ENCODE measurements around the gene RPGR.

RPGR gene

GRCh38 chrX:38327007-38327774, at the start of gene RPGR:
Gene RPGR (minus strand): TSS chrX:38327509. CDS start chrX:38327367, 142 bp downstream.
- DNase-seq, result peak; percentile 92

- DNase-seq, result no peak
Observed at GRCh38 chrX:38376747-38377146, 49.4 kb upstream of the RPGR start.

GRCh38 chrX:38375891-38376290, 48.6 kb upstream of the RPGR start:
- DNase-seq, result no peak

GRCh38 chrX:38374431-38374830, 47.1 kb upstream of the RPGR start:
- DNase-seq, result no peak

- DNase-seq, result no peak
Observed at GRCh38 chrX:38371641-38372040, 44.3 kb upstream of the RPGR start.

GRCh38 chrX:38368774-38369173, 41.5 kb upstream of the RPGR start:
- DNase-seq, result no peak

- no peak for DNase-seq
Observed at GRCh38 chrX:38365954-38366353, 38.6 kb upstream of the RPGR start.

- no peak for DNase-seq
Observed at GRCh38 chrX:38363046-38363445, 35.7 kb upstream of the RPGR start.

GRCh38 chrX:38357747-38358673, 30.7 kb upstream of the RPGR start:
- no peak for DNase-seq

GRCh38 chrX:38356401-38356800, 29.1 kb upstream of the RPGR start:
- DNase-seq, result no peak

GRCh38 chrX:38352362-38352761, 25.1 kb upstream of the RPGR start, which contains the start of gene OTC:
Gene OTC (plus strand): TSS chrX:38352604. CDS start chrX:38352697, 93 bp downstream.
- no peak for DNase-seq

- no peak for DNase-seq
Observed at GRCh38 chrX:38351346-38351745, 24.0 kb upstream of the RPGR start.

- no peak for DNase-seq
Observed at GRCh38 chrX:38347136-38347535, 19.8 kb upstream of the RPGR start.

- DNase-seq, result no peak
Observed at GRCh38 chrX:38346150-38346549, 18.8 kb upstream of the RPGR start.

GRCh38 chrX:38342853-38343778, 15.8 kb upstream of the RPGR start:
- DNase-seq, result no peak

- no peak for DNase-seq
Observed at GRCh38 chrX:38341442-38341841, 14.1 kb upstream of the RPGR start.

GRCh38 chrX:38336538-38337240, 9.4 kb upstream of the RPGR start:
- no peak for DNase-seq

- DNase-seq, result no peak
Observed at GRCh38 chrX:38335382-38335781, 8.1 kb upstream of the RPGR start.

GRCh38 chrX:38332505-38332904, 5.2 kb upstream of the RPGR start:
- no peak for DNase-seq

- no peak for DNase-seq
Observed at GRCh38 chrX:38327775-38328081, 419 bp upstream of the RPGR start.

- DNase-seq, result no peak
Observed at GRCh38 chrX:38326086-38326485, 1.2 kb downstream of the RPGR start.

GRCh38 chrX:38320819-38321218, 6.5 kb downstream of the RPGR start:
- DNase-seq, result no peak

Data from CD4-positive, alpha-beta T cell treated with Interleukin-12 subunit alpha and Interleukin-12 subunit beta, for 1 hour (primary cell).